SU-DHL-6 (cell line): Measurements from ENCODE around the gene ANKRD29.

Experiments used
- EZH2phosphoT487 ChIP-seq: fragments of 200-600 bp; sonication (generic), shearing (Covaris generic); conservative IDR thresholded peaks from 2 replicates; pipeline ENCODE4 v1.6.1; 2018; ENCODE audit warnings: mild to moderate bottlenecking, antibody characterized with exemption, low read length, moderate library complexity, mixed read lengths
- TF ChIP-seq, protein P1 (sequence below): fragments of 200-600 bp; sonication (generic); IDR thresholded peaks from one replicate; pipeline ENCODE4 v1.5.1; 2017; ENCODE audit warnings: antibody characterized with exemption, mild to moderate bottlenecking, low read length, moderate library complexity; ENCODE audit not compliant: insufficient read depth, poor library complexity, severe bottlenecking

DNA sequence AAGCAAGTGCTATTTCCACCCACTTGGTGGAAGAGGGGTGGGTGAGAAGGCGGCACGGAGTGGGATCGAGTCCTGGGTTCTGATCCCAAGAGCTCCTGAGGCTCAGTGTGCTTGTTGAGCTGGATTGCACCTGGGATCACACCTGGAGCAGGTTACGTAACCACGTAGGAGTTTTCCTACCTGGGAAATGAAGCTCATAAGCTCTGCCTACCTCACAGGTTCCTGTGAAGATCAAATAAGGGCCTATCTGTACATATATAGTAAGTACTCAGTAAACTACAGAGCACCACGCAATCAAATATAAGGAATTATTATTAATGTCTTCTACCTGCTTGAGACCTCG lies 87.4 kb downstream of the ANKRD29 start:
- TF ChIP-seq, protein P1, sequence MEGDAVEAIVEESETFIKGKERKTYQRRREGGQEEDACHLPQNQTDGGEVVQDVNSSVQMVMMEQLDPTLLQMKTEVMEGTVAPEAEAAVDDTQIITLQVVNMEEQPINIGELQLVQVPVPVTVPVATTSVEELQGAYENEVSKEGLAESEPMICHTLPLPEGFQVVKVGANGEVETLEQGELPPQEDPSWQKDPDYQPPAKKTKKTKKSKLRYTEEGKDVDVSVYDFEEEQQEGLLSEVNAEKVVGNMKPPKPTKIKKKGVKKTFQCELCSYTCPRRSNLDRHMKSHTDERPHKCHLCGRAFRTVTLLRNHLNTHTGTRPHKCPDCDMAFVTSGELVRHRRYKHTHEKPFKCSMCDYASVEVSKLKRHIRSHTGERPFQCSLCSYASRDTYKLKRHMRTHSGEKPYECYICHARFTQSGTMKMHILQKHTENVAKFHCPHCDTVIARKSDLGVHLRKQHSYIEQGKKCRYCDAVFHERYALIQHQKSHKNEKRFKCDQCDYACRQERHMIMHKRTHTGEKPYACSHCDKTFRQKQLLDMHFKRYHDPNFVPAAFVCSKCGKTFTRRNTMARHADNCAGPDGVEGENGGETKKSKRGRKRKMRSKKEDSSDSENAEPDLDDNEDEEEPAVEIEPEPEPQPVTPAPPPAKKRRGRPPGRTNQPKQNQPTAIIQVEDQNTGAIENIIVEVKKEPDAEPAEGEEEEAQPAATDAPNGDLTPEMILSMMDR, result no peak
- TF ChIP-seq EZH2phosphoT487, result no peak
